ENCODE results near the gene FGF22. TPM values are rescaled to one million over a fixed set of nuclear protein-coding genes. Genes with fewer than 3 reads are reported as not detected.

The FGF22 gene
- total and polyA plus RNA-seq, 2 donors from 2014 or later = 0.19 to 0.71 TPM

- H3K4me1 ChIP-seq (ENCODE audit: control insufficient read depth in 2 of 3, insufficient read depth in 2 of 3, low read depth in 1 of 3, low read length in 3 of 3) = peaks cover 0 to 19% (median 0%) of the 10 kb centered on the region in 3 donors
- no peaks in the 10 kb centered on the region for H3K36me3 ChIP-seq (ENCODE audit: control insufficient read depth in 2 of 3, insufficient read depth in 3 of 3, low read length in 3 of 3)
- H3K9ac ChIP-seq (ENCODE audit: low read length in 3 of 3) = peak overlapping the region in 1 of 3 donors; percentile 46
- FAIRE-seq = no peak
- H3K9me3 ChIP-seq (ENCODE audit: control insufficient read depth in 2 of 3, insufficient read depth in 1 of 3, low read length in 3 of 3) = no peaks in the 10 kb centered on the region
- intact Hi-C loops (cut with DNase I) = no loop called here
- H3K27ac ChIP-seq (ENCODE audit: low read depth in 2 of 2, low read length in 2 of 2) = no peak overlapping the region
- TF ChIP-seq CTCF (IDR thresholded peaks at IDR 0.05; ENCODE audit: borderline replicate concordance, extremely low read depth, insufficient read depth) = no peak
- no peak overlapping the region for H3K4me3 ChIP-seq (ENCODE audit: low read length in 3 of 3)
- no peak for DNase-seq
- H3K27me3 ChIP-seq (ENCODE audit: control insufficient read depth, insufficient read depth, low read length) = no peaks in the 10 kb centered on the region
Observed at GRCh38 chr19:674282-675151, 34.8 kb downstream of the FGF22 start.

GRCh38 chr19:676007-676338 lies 36.3 kb downstream of the FGF22 start:
- FAIRE-seq = no peak
- H3K4me3 ChIP-seq (ENCODE audit: low read length in 3 of 3) = peak overlapping the region in 1 of 3 donors; percentile 21
- no peak overlapping the region for H3K9ac ChIP-seq (ENCODE audit: low read length in 3 of 3)
- no peak for TF ChIP-seq CTCF (IDR thresholded peaks at IDR 0.05; ENCODE audit: borderline replicate concordance, extremely low read depth, insufficient read depth)
- intact Hi-C loops (cut with DNase I) = no loop called here
- peaks cover 0 to 19% (median 0%) of the 10 kb centered on the region in 3 donors for H3K4me1 ChIP-seq (ENCODE audit: control insufficient read depth in 2 of 3, insufficient read depth in 2 of 3, low read depth in 1 of 3, low read length in 3 of 3)
- H3K27ac ChIP-seq (ENCODE audit: low read depth in 2 of 2, low read length in 2 of 2) = peak overlapping the region in 1 of 2 donors; percentile 23
- no peak for DNase-seq
- no peaks in the 10 kb centered on the region for H3K36me3 ChIP-seq (ENCODE audit: control insufficient read depth in 2 of 3, insufficient read depth in 3 of 3, low read length in 3 of 3)
- no peaks in the 10 kb centered on the region for H3K27me3 ChIP-seq (ENCODE audit: control insufficient read depth, insufficient read depth, low read length)
- H3K9me3 ChIP-seq (ENCODE audit: control insufficient read depth in 2 of 3, insufficient read depth in 1 of 3, low read length in 3 of 3) = no peaks in the 10 kb centered on the region

GRCh38 chr19:676339-677105 lies 36.8 kb downstream of the FGF22 start, which contains the start of gene FSTL3:
TSS of gene FSTL3 (plus strand) at chr19:676392. CDS start at chr19:676424, 32 bp downstream.
- intact Hi-C loops (cut with DNase I) = no loop called here
- Histone ChIP-seq H3K27me3 (ENCODE audit: control insufficient read depth, insufficient read depth, low read length) (no peaks in the 10 kb centered on the region), H3K4me1 (ENCODE audit: control insufficient read depth in 2 of 3, insufficient read depth in 2 of 3, low read depth in 1 of 3, low read length in 3 of 3) (peaks cover 0 to 19% (median 0%) of the 10 kb centered on the region in 3 donors), H3K9me3 (ENCODE audit: control insufficient read depth in 2 of 3, insufficient read depth in 1 of 3, low read length in 3 of 3) (no peaks in the 10 kb centered on the region), H3K27ac (ENCODE audit: low read depth in 2 of 2, low read length in 2 of 2) (peak within 1 kb of the TSS; percentile 67 to 71), H3K4me3 (ENCODE audit: low read length in 3 of 3) (peak within 1 kb of the TSS; percentile 50 to 66 (median 54)), H3K36me3 (ENCODE audit: control insufficient read depth in 2 of 3, insufficient read depth in 3 of 3, low read length in 3 of 3) (no peaks in the 10 kb centered on the region), H3K9ac (ENCODE audit: low read length in 3 of 3) (peak within 1 kb of the TSS in 2 of 3 donors; percentile 48 to 77)
- no peak for TF ChIP-seq CTCF (IDR thresholded peaks at IDR 0.05; ENCODE audit: borderline replicate concordance, extremely low read depth, insufficient read depth)
- peak in 3 of 5 donors; percentile 53 to 78 (median 69) for DNase-seq
- FAIRE-seq = no peak

All from kidney (tissue), 14 donors.